Measurements from ENCODE around the gene ENSA.
A peak's percentile ranks its signal among the peaks of the same experiment; 100 is the strongest.
"Not testable (repeated sequence)": the region's sequence is repeated elsewhere in the genome, so short reads cannot be mapped to it uniquely, and the experiment has no call there.

ENSA gene

GRCh38 chr1:150629115-150629928, at the start of gene ENSA:
Gene ENSA (minus strand): TSS chr1:150629612. CDS start chr1:150629470, 142 bp downstream.
- peak; percentile 92 for DNase-seq (ENCODE audit: low read depth)

GRCh38 chr1:150678988-150679387, 49.6 kb upstream of the ENSA start:
- no peak for DNase-seq (ENCODE audit: low read depth)

- no peak for DNase-seq (ENCODE audit: low read depth)
These were observed 45.5 kb upstream of the ENSA start for GRCh38 chr1:150674881-150675280.

GRCh38 chr1:150663321-150663720, 33.9 kb upstream of the ENSA start:
- no peak for DNase-seq (ENCODE audit: low read depth)

- DNase-seq (ENCODE audit: low read depth): no peak
These were observed 33.4 kb upstream of the ENSA start for GRCh38 chr1:150662811-150663210.

GRCh38 chr1:150661156-150661555, 31.7 kb upstream of the ENSA start:
- DNase-seq (ENCODE audit: low read depth): no peak

GRCh38 chr1:150660584-150660983, 31.2 kb upstream of the ENSA start:
- DNase-seq (ENCODE audit: low read depth): no peak

- not testable (repeated sequence) for DNase-seq (ENCODE audit: low read depth)
These were observed 27.7 kb upstream of the ENSA start for GRCh38 chr1:150657064-150657463.

GRCh38 chr1:150654635-150655034, 25.2 kb upstream of the ENSA start:
- not testable (repeated sequence) for DNase-seq (ENCODE audit: low read depth)

GRCh38 chr1:150650193-150650592, 20.8 kb upstream of the ENSA start:
- no peak for DNase-seq (ENCODE audit: low read depth)

- no peak for DNase-seq (ENCODE audit: low read depth)
These were observed 20.1 kb upstream of the ENSA start for GRCh38 chr1:150649441-150650075.

GRCh38 chr1:150642296-150642695, 12.9 kb upstream of the ENSA start:
- DNase-seq (ENCODE audit: low read depth): no peak

GRCh38 chr1:150641126-150641815, 11.9 kb upstream of the ENSA start:
- not testable (repeated sequence) for DNase-seq (ENCODE audit: low read depth)

- not testable (repeated sequence) for DNase-seq (ENCODE audit: low read depth)
These were observed 9.0 kb upstream of the ENSA start for GRCh38 chr1:150638430-150638829.

- DNase-seq (ENCODE audit: low read depth): not testable (repeated sequence)
These were observed 5.6 kb upstream of the ENSA start for GRCh38 chr1:150634839-150635622.

- DNase-seq (ENCODE audit: low read depth): no peak
These were observed 672 bp downstream of the ENSA start for GRCh38 chr1:150628766-150629114.

GRCh38 chr1:150627826-150628410, 1.5 kb downstream of the ENSA start:
- no peak for DNase-seq (ENCODE audit: low read depth)

- no peak for DNase-seq (ENCODE audit: low read depth)
These were observed 3.3 kb downstream of the ENSA start for GRCh38 chr1:150626150-150626549.

- not testable (repeated sequence) for DNase-seq (ENCODE audit: low read depth)
These were observed 4.9 kb downstream of the ENSA start for GRCh38 chr1:150624546-150624945.

GRCh38 chr1:150624134-150624533, 5.3 kb downstream of the ENSA start:
- DNase-seq (ENCODE audit: low read depth): not testable (repeated sequence)

- no peak for DNase-seq (ENCODE audit: low read depth)
These were observed 7.0 kb downstream of the ENSA start for GRCh38 chr1:150622303-150622975.

Measured in stimulated activated CD8-positive, alpha-beta memory T cell treated with anti-CD3 and anti-CD28 coated beads, Interleukin-12 subunit alpha, Interleukin-12 subunit beta, amount 100 ng/mL, for 1 hour (primary cell).